Left lung (tissue), 10 donors: ENCODE results near the gene LRRC3B. TPM values are rescaled to one million over a fixed set of nuclear protein-coding genes. Genes with fewer than 3 reads are reported as not detected.

Experiments
- ATAC-seq: fragments of 200-7000 bp; cut with Tn5 transposase; one replicate; pipeline ENCODE4 v1.9.1; 2020; ENCODE audit warnings: moderate library complexity
- DNase-seq, 4 donors: peaks; one replicate each; pipeline ENCODE4 v3.0.0-alpha.2; 2013 to 2020
- H3K27ac ChIP-seq, 2 donors: fragments of 200-600 bp; sonication (generic) in 1 of 2; one replicate each; pipeline versions ENCODE4 v1.5.0 to v1.8.0; 2020 to 2021
- H3K27me3 ChIP-seq, 2 donors: fragments of 200-600 bp; sonication (generic) in 1 of 2; one replicate each; pipeline versions ENCODE4 v1.5.0 to v1.8.0; 2020 to 2021
- H3K36me3 ChIP-seq, 2 donors: fragments of 200-600 bp; sonication (generic) in 1 of 2; one replicate each; pipeline versions ENCODE4 v1.5.0 to v1.8.0; 2020 to 2021
- H3K4me1 ChIP-seq, 2 donors: fragments of 200-600 bp; one replicate each; pipeline ENCODE4 v1.8.0; 2021
- H3K4me3 ChIP-seq, 2 donors: fragments of 200-600 bp; sonication (generic) in 1 of 2; one replicate each; pipeline versions ENCODE4 v1.5.0 to v1.8.0; 2020 to 2021; ENCODE audit warnings: mild to moderate bottlenecking in 1 of 2
- H3K9me3 ChIP-seq, 2 donors: fragments of 200-600 bp; sonication (generic) in 1 of 2; one replicate each; pipeline versions ENCODE4 v1.5.0 to v1.8.0; 2020 to 2021
- CTCF ChIP-seq, 2 donors: fragments of 200-600 bp; sonication (generic) in 1 of 2; IDR thresholded peaks; one replicate each; pipeline versions ENCODE4 v1.5.0 to v1.8.0; 2021; ENCODE audit warnings: antibody characterized with exemption in 2 of 2
- intact Hi-C, 2 donors: fragments of 100-400 bp; cut with DNase I; formaldehyde crosslinking; loops; one replicate each; pipeline versions ENCODE4 v1.11.2 to v1.14.2; 2022
- polyA plus RNA-seq, 6 donors: library from polyadenylated mRNA; unstranded; fragments of 120-200 nt; gene quantifications; one replicate each; pipeline ENCODE4 v1.2.1, GENCODE V29; 2013; ENCODE audit not compliant: insufficient read length in 6 of 6
- total RNA-seq, 2 donors: library from RNA; stranded (reverse); fragmentation: NEBNext Ultra II Directional; extraction: Animal tissue kit (Norgen Biotek cat#: 25700); gene quantifications; one replicate each; pipeline ENCODE4 v1.2.1, GENCODE V29; 2021
- donor health status: DM: no; HTN: yes; CAD: no.
- donor health status: DM: no; HTN: no; CAD: no.

LRRC3B gene
- total and polyA plus RNA-seq, 8 donors: 3.0 to 4.9 (median 4.3) TPM; not detected in 2

DNA sequence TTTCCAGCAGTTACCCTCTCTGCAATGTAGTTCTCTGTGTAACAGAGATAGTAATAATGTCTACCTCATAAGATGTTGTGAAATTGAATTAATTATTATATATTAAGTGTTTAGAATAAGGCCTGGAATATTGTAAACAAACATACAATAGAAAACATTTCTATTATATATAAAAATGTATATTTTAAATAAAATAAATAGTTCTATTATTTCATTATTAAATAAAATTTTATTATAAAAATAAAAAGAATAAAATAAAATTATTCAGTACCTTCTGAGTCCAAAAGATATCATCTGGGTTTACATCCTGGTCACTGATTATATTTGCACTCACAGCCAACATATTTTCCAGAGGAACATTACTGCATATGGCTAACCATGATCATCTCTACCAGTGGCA is 135.4 kb downstream of the LRRC3B start:
- no peak for TF ChIP-seq CTCF (IDR thresholded peaks at IDR 0.05)
- no peak for ATAC-seq
- H3K9me3 ChIP-seq: peaks cover 0 to 1% of the 10 kb centered on the region in 2 donors
- no peaks in the 10 kb centered on the region for H3K36me3 ChIP-seq
- no peak overlapping the region for H3K4me3 ChIP-seq
- H3K4me1 ChIP-seq: no peaks in the 10 kb centered on the region
- H3K27ac ChIP-seq: no peak overlapping the region
- H3K27me3 ChIP-seq: no peaks in the 10 kb centered on the region
- intact Hi-C loops: no loop called here
- DNase-seq: no peak
